Activated CD8-positive, alpha-beta memory T cell treated with anti-CD3 and anti-CD28 coated beads for 48 hours (primary cell): Measurements from ENCODE around the gene EMCN.

Experiments
- DNase-seq, 3 experiments: peaks; one replicate each; pipeline ENCODE4 v3.0.0-alpha.2; 2020; ENCODE audit warnings: low read depth in 2 of 3, low spot score in 2 of 3

EMCN gene

DNA sequence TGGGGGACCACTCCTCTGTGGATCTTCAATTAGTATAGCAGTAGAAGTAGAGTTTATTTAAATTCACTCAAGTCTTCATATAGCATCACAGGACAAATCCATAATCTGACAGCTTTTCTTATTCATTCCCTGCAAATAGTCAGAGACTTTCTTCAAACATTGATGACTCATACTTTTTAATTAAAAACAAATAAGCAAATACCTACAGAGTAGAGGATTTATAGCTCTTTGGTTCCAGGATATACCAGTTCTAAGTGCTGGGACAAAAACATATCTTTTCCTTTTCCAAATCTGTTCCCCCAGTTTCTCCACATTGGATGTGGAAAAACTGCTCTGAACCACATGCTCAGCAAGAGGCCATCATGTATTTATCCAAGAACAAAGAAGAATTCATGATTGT is 24.1 kb downstream of the EMCN start:
- no peak for DNase-seq

DNA sequence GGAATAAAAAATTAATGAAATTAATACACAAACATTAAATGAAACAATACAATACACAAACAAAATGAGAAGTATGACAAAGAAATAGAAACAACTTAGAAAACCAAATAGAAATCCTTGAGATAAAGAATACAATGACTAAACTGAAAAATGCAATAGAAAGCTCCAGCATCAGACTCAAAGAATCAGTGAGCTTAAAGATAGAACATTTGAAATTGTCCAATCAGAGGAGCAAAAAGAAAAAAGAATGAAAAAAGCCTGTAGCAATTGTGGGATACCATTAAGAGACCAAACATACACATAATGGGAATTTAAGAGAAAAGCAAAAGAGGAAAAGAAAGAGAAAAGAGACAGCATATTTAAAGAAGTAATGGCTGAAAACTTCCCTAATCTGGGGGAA is 25.7 kb downstream of the EMCN start:
- no peak for DNase-seq

DNA sequence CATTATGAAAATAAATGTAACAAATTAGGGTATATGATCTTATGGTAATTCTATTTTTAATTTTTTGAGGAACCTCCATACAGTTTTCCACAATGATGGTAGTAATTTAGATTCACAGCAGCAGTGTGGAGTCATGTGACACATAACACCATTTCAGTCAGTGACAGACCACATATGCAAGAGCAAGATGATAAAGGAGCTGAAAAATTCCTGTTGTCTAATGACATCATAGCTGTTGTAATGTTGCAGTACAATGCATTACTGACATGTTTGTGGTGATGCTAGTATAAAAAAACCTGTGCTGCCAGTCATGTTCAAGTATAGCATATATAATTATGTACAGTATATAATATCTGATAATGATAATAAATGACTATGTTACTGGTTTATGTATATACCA is 28.5 kb downstream of the EMCN start:
- no peak for DNase-seq

DNA sequence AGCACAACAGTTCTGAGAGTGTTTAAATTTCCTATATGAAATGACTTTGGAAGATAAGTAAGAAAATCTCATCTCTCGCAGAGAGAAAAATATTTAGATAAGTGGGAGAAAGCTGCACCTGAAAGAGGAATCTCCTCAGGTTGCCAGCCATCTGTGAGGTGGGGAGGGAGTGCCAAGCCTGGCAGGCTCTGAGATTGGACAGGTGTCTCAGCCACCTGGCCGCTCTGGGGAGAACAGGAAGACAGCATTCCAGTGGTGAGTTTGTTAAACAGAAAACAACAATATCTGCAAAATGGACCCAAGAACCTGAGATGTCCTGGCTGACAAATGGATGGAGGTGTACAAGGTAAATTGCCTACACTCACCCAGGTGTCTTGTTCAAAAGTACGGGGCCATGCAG is 31.3 kb downstream of the EMCN start:
- DNase-seq: no peak

DNA sequence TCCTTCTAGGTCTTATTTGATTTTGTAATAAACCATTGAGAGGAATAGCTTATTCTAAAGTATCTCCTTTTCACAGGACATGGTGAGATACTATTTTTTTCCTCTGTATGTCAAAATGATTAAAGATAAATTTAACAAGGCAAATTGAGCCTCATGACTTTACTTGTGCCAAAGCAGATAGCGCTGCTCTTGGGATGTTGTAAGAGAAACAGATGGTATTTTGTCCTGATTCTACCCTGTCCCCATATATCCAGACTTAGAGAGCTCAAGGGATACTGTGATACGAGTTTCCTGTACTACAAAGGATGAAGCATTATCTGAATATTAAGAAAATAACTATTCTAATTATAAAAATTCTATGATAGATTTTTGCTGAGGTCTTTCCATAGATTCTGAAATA is 34.0 kb downstream of the EMCN start:
- DNase-seq: no peak

DNA sequence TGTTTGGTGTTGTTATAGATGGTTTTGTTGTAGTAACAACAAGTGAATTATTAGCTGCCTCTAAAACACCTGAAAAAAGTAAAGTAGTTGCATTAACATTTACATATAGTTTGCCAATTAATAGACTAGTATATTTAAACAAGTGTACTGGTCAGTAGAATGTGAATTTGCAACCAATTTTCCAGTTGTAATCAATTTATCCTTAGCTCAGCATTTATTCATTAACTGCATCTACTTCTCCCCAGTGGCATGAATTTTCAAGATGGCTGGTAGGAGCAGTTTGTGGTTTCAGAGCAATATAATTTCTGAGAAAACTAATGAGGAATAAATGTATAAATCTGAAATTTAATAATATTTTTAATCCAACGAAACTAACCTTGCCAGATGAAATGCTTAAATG is 37.9 kb downstream of the EMCN start:
- DNase-seq: no peak

DNA sequence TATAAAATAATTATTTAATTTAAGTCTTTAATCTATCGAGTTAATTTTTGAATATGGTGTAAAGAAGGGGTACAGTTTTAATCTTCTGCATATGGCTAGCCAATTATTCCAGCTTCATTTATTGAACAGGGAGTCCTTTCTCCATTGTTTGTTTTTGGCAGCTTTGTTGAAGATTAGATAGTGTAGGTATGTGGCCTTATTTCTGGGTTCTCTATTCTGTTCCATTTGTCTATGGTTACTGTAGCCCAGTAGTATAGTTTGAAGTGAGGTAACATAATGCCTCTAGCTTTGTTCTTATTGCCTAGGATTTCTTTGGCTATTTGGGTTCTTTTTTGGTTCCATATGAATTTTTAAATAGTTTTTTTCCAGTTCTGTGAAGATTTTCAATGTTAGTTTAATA is 48.3 kb downstream of the EMCN start:
- DNase-seq: no peak

DNA sequence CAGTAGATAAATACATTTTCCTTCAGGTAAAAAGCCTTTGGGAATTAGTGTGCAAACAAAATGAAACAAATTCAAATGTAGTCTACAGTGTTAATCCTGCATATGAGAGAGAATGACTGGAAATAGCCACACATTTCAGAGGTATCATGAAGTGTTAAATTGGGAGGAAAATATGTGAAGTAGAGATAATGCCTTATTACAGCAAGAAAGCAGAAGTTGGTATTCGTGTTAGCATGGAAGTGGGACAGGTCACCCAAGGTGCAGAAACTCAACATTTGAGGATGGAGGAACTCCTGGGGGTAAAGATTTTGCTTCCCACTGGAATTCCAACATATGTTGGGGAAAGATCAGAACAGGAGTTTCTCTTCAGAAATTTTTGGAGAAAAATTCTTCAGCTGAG is 51.3 kb downstream of the EMCN start:
- DNase-seq: no peak

DNA sequence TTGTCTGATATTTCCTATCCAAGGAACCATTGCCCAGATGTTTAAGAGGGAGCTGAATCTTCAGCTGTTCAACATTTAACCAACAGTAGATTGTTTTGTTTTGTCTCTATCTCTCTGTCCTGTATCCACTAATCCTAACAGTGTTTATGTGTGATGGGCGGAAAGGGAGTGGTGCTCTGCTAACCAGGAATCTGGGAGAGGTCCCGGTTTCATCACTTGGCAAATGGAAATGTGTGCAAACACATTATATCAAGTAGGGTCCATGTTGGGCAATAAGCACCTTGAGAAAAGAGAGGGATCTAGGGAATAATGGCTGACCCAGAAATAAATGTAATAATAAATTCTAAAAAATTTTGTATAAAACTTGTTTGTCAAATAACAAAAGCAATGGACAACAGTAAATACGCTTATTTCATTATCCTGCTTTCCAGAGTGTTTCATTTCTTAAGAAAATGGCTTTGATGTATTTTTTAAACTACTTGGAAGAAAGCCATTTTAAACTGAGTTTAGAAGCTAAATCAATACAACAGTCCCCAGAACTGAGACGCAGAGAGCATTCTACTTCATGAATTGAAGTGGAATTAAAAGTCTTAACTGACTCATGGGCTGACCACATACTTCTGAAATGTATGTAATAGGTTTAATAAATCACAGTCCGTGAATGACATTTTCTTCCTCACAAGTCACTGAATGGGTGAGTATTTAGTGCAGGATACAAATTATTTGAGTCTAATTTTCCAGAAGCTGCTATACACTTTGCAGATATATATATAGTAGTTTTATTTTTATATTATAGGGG is 55.8 kb downstream of the EMCN start:
- no peak for DNase-seq

DNA sequence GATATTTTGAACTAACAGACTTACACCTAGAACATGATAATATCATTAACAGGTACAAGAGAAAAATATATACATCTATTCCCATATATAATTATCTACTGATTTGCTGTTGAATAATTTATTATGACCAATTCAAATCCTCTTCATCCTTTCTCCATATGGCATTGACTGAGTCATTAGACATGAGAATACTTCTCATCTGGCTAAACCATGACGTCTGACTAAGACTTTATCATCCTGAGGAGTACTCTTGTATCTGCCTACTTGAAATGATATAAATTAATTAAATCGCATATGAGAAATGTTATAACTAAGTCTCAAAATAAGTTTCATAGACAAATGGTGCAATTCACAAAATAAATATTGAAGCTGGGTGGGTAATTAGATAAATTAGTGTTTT is 67.4 kb downstream of the EMCN start:
- no peak for DNase-seq

DNA sequence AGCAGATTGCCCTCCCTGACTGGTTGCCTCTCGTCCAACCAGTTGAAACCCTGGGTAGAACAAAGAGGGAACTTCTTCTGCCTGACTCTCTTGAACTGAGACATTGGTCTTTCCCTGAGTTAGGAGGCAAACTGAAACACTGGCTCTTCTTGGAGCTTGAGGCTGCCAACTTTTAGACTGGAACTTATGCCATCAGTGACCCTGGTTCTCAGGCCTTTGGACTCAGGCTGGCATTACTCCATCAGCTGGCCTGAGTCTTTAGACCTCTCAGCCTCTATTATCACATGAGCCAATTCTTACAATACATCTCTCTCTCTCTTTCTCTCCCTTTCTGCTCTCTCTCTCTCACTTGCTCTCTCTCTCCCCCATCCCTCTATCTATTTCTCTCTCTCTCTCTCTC is 86.4 kb downstream of the EMCN start:
- DNase-seq: no peak

DNA sequence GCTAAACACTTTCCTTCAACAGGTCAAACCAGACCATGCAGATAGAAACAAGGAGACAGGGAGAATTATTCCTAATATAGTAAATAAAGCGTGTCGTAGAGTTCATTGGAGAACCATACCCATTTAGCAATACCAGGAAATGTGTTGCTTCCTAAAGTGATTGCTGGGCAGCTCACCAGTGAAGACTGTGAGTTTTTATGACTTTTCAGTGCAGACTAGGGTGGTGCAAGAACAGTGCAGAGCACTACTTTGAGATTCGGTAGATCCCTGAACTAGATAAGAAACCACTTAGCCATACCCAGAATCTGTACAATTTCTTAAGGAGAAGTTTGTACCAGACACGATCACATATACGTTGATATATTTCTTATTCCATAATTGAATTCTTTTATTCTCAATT is 87.4 kb downstream of the EMCN start:
- no peak for DNase-seq

DNA sequence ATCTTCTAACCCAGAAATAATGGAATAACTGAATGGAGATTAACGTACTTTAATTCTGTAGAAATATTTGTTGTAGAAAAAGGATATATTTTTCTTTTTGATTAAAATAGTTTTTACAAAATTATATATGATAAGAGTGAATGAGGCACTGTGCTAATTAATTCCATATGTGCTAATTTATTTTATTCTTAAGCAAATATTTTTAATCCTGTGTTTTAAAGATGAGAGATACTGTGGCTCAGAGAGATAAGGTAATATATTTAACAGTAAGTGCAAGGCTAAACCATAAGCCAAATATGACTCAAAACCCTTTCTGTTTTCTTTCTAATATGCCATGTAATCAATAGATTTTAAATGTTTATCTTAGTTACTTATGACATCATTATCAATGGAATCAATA is 88.2 kb downstream of the EMCN start:
- DNase-seq: no peak

DNA sequence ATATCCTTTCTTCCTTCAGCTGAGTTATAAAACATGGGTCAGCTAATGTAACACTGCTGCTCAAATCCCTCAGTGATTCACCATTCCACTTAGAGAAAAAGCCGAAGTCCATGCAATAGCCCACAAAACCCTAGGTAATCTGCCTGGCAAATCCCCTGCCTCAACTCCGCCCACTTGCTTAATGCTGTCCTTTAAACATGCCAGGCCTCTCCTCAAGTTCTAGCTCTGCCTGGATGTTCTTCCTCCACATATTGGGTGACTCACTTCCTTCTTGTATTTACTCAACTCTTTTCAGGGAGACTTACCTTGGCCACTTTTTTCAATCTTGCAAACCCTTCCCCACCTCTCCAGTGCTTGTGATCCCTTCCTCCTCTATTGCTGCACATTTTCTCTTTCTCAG is 89.8 kb downstream of the EMCN start:
- no peak for DNase-seq

DNA sequence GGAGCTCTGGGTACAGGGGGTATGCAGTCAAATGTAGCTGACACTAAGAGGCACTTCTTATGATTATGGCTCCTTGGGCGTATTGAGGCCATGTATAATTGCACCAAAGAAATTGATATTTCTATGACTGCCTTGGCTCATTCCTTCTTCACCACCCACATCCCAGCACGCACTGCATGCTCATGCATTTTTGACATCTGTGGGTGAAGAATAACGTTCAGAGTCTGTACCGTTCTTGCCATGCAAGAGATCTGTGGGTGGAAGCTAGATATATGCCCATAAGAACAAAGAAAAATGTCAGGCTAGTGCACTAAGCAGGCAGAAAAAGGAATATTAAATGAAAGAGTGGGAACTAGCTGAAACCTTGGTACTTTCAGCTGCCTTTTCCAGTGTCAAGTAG is 93.4 kb downstream of the EMCN start:
- DNase-seq: no peak

DNA sequence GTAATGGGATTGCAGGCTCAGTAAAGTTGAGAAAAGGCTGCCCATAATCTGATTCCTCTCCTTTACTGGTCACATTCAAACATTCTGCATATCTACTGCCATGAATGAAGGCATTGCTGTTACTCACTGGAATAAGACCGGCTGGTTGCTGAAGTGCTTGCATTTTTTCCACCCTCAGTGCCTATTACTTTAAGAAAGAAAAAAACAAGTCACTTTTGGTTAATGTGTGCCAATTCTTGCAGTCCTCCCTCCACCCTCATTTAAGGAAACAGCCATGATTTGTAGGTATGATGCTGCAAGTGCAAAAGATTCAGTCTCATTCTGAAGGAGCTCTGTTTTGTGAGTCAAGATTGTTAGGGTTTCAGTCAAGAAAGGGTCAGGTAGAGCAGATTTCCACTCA is 94.9 kb downstream of the EMCN start:
- DNase-seq: no peak

DNA sequence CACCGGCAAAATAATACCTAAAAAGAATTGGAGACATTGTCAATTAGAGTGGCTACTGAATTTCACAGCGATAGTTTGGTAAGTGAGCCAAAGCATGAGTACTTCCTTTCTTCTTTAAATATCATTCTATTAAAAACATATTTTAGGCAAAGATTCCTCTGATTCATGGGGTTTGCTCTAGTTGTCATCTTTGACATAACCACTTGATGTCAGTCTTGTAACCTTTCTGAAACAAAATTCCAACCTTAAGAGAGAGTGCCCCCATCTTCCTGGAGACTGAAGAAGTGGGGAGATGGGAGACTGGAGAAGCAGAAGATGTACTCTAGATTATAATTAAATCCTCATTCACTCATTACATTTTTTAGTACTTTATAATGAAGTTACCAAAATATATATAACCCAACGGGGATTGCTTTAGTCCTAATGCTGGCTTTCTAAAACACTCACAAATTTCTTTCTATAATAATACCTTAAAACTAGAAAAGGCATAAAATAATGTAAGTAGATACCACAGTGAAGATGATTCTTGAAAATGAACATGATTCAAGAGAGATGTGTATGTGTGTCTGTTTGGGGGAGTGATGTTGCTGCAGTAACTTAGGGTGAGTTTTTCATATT is 96.4 kb downstream of the EMCN start:
- DNase-seq: no peak

DNA sequence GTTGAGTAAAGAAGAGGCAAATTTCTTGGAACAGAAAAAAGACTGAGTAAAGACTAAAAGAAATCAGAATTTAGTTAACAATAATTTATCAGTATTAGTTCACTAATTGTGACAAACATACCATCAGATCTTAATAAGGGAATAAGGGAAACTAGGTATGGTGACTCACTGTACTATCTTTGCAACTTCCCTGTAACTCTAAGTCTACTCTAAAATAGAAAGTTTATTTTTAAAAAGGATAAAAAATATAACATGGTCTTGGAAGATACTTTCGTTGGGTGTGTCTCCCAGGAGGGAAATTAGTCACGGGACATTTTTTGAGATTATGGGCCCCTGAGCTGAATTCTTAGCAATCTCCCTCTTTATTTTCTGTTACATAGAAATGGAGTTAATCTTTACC is 97.3 kb downstream of the EMCN start:
- no peak for DNase-seq

DNA sequence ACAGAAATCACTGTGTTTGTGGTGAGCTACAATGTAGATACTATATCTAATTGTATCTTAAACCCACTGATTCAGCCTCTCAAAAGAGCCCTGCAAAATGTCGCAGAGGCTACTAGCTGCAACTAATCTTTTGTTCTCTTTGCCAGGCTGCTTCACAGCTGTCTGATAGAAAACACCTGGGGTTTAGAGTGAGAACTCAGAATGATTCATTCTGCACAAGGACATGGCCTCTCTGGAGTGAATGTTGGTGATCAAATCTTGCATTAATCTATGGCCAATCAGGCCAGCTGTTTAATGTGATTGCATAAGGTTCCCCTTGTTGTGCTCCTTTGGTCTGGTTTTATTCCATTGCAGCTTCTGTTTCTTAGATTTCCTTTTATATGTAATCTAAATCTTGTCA is 100.3 kb downstream of the EMCN start:
- DNase-seq: no peak

DNA sequence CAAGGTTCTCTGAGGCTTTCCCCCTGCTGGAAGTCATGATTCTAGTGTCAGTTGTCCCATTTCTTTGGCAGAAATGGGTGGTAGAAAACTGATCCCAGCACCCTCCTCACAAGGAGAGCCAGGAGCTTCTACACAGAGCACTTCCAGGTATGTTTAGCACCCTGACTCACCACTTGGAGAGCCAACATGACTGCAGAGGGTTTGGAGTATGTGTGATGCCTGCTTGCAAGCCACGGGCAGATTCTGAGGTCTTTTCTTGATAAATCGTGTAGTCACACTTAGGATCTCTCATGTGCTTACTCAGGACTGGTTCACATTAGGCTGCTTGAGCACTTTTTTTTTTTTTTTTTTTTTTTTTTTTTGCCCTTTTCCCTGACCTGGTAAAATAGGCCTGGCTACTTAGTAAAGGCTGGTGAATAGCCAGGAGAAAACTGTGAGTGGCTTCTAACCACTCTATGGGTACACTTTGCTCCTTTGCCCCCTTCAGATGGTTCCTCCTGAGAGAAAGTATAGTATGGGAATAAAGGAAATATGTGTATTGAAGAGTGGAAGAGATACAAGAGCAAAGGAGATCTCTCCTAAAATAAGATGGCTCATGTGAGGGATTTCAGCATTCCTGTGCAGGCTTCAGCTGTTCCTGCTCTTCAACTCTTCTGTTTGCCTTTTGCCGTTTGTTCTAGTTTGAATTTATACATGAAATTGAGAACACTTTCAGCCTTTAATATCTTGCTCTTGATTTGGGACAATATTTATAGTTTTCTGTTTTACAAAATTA is 103.6 kb downstream of the EMCN start:
- no peak for DNase-seq

DNA sequence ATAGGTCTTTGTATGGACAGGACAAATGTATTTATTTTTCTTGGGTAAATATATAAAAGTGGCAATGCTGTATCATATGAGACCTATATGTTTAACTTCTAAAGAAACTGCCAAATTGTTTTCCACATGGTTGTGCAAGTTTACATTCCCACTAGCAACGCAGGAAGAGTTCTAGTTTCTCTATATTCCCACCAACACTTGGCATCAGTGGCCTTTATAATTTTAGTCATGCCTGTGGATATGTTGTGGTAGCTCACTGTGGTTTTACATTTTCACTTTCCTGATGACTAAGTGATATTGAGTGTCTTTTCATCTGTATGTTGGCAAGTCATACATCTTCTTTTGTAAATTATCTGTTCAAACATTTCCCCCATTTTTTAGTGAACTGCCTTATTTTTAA is 126.0 kb downstream of the EMCN start:
- no peak for DNase-seq

DNA sequence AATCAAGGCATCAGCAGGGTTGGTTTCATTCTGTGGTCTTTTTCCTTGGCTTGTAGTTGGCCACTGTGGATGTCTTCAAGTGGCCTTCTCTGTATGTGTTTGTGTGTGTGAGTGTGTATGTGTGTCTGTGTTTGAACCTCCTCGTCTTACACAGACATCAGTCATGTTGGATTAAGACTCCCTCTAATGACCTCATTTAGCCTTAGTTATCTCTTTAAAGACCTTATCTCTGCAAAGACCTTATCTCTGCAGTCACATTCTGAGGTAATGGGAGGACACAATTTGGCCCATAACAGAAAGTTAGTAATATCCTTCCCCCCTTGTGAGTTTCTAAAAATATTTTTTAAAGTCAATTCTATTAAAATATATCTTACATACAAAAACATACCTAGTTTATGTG is 126.7 kb downstream of the EMCN start:
- DNase-seq: no peak
